ENCODE measurements around the gene HHIP. TPM values are rescaled to one million over a fixed set of nuclear protein-coding genes. Genes with fewer than 3 reads are reported as not detected.

The HHIP gene
- total RNA-seq, 1 donor from 2014 or later = 247 TPM

- no peak for ATAC-seq
- TF ChIP-seq, protein P1, sequence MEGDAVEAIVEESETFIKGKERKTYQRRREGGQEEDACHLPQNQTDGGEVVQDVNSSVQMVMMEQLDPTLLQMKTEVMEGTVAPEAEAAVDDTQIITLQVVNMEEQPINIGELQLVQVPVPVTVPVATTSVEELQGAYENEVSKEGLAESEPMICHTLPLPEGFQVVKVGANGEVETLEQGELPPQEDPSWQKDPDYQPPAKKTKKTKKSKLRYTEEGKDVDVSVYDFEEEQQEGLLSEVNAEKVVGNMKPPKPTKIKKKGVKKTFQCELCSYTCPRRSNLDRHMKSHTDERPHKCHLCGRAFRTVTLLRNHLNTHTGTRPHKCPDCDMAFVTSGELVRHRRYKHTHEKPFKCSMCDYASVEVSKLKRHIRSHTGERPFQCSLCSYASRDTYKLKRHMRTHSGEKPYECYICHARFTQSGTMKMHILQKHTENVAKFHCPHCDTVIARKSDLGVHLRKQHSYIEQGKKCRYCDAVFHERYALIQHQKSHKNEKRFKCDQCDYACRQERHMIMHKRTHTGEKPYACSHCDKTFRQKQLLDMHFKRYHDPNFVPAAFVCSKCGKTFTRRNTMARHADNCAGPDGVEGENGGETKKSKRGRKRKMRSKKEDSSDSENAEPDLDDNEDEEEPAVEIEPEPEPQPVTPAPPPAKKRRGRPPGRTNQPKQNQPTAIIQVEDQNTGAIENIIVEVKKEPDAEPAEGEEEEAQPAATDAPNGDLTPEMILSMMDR (IDR thresholded peaks at IDR 0.05) = no peak
- intact Hi-C loops (cut with DNase I) = no loop called here
- DNase-seq = no peak
- no peaks in the 10 kb centered on the region for H3K36me3 ChIP-seq
- H3K4me3 ChIP-seq = peak overlapping the region; percentile 50
- H3K9me3 ChIP-seq = no peaks in the 10 kb centered on the region
- peaks cover 33% of the 10 kb centered on the region for H3K27me3 ChIP-seq
- H3K27ac ChIP-seq = no peak overlapping the region
- peaks cover 7% of the 10 kb centered on the region for H3K4me1 ChIP-seq
These were observed 3.7 kb downstream of the HHIP start for GRCh38 chr4:144649646-144650045.

GRCh38 chr4:144650311-144651005, 4.5 kb downstream of the HHIP start:
- TF ChIP-seq, protein P1 (IDR thresholded peaks at IDR 0.05) = no peak
- intact Hi-C loops (cut with DNase I) = no loop called here
- peaks cover 33% of the 10 kb centered on the region for H3K27me3 ChIP-seq
- ATAC-seq (no peak), DNase-seq (no peak)
- H3K36me3 ChIP-seq = no peaks in the 10 kb centered on the region
- peak overlapping the region; percentile 50 for H3K4me3 ChIP-seq
- H3K9me3 ChIP-seq = no peaks in the 10 kb centered on the region
- no peak overlapping the region for H3K27ac ChIP-seq
- peaks cover 7% of the 10 kb centered on the region for H3K4me1 ChIP-seq

- Histone ChIP-seq H3K27me3 (peaks cover 7% of the 10 kb centered on the region), H3K27ac (no peak overlapping the region), H3K36me3 (no peaks in the 10 kb centered on the region), H3K4me3 (no peak overlapping the region), H3K4me1 (no peaks in the 10 kb centered on the region), H3K9me3 (no peaks in the 10 kb centered on the region)
- TF ChIP-seq, protein P1 (IDR thresholded peaks at IDR 0.05) = no peak
- ATAC-seq (no peak), DNase-seq (no peak)
- intact Hi-C loops (cut with DNase I) = no loop called here
These were observed 8.0 kb downstream of the HHIP start for GRCh38 chr4:144653781-144654545.

DNA sequence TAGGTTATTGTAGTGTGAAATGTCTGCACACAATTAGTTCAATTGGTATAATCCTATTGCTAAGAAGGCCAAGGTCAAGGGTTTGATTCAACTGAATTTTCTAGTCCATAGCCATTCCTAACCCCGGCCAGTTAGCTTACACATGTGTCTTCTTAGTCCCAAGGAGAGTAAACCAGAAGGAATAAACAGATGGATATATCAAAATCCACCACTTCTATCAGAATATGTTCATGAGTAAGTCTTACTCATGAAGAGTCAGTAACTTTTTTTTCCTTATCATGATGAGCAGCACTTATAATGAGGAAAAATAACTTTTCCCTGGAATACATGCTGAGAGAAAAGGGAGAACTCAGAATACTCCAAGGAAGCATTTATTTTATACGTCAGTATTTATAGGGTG, 9.5 kb downstream of the HHIP start:
- Histone ChIP-seq H3K27ac (no peak overlapping the region), H3K9me3 (no peaks in the 10 kb centered on the region), H3K4me1 (no peaks in the 10 kb centered on the region), H3K27me3 (no peaks in the 10 kb centered on the region), H3K36me3 (no peaks in the 10 kb centered on the region), H3K4me3 (no peak overlapping the region)
- ATAC-seq (no peak), DNase-seq (no peak)
- intact Hi-C loops (cut with DNase I) = no loop called here
- TF ChIP-seq, protein P1 (IDR thresholded peaks at IDR 0.05) = no peak

DNA sequence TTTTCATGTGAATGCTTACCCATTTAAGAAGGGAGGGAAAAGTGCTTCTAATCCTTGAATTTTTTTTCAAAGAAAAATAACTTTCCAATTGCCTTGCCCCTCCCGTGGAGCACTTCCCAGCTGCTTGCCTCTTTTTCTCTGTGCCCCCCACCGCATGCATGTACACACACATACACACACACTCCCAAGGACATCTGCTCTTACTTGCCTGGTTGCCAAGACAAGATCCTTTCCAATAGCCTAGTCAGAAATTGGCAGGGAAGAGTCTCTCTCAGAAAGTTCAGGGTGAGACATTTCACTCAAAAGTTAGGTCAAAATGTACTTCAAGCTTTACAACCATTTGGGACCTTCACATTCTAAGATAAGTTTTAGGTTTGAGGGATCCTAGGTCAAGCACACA, 10.9 kb downstream of the HHIP start:
- no peak overlapping the region for H3K27ac ChIP-seq
- ATAC-seq (no peak), DNase-seq (no peak)
- H3K9me3 ChIP-seq = no peaks in the 10 kb centered on the region
- no peak overlapping the region for H3K4me3 ChIP-seq
- TF ChIP-seq, protein P1 (IDR thresholded peaks at IDR 0.05) = no peak
- H3K27me3 ChIP-seq = no peaks in the 10 kb centered on the region
- intact Hi-C loops (cut with DNase I) = no loop called here
- H3K4me1 ChIP-seq = no peaks in the 10 kb centered on the region
- no peaks in the 10 kb centered on the region for H3K36me3 ChIP-seq

Measured in upper lobe of right lung (tissue), 1 donor.